Fibroblast of skin of abdomen (primary cell): ENCODE results near the gene OR4D11. TPM values are rescaled to one million over a fixed set of nuclear protein-coding genes. Genes with fewer than 3 reads are reported as not detected.
"Not testable (repeated sequence)": the region's sequence is repeated elsewhere in the genome, so short reads cannot be mapped to it uniquely, and the experiment has no call there.

Experiments
- DNase-seq: peaks from one replicate; pipeline ENCODE4 v3.0.0-alpha.2; 2013
- polyA plus RNA-seq, 2 experiments: library from polyadenylated mRNA; unstranded; fragments of 120-200 nt; gene quantifications; one replicate each; pipeline ENCODE4 v1.2.1, GENCODE V29; 2013; ENCODE audit not compliant: insufficient read length in 2 of 2

The OR4D11 gene
- polyA plus RNA-seq (2013, experiment 1 of 2; ENCODE audit: insufficient read length): not detected
- polyA plus RNA-seq (2013, experiment 2 of 2; ENCODE audit: insufficient read length): not detected

- DNase-seq: no peak
Observed at GRCh38 chr11:59503276-59503675, at the start of gene OR4D11. Gene OR4D11, plus strand, starts transcription at chr11:59503576. Its CDS starts 0 bp downstream, at chr11:59503576.

GRCh38 chr11:59456661-59457060 is 46.7 kb upstream of the OR4D11 start, which contains the start of gene OR4D6:
Gene OR4D6, plus strand, starts transcription at chr11:59456961. Its CDS starts 0 bp downstream, at chr11:59456961.
- DNase-seq: no peak

- no peak for DNase-seq
Observed at GRCh38 chr11:59459916-59460315, 43.5 kb upstream of the OR4D11 start.

GRCh38 chr11:59463190-59463641 is 40.2 kb upstream of the OR4D11 start:
- DNase-seq: no peak

GRCh38 chr11:59473015-59473414 is 30.4 kb upstream of the OR4D11 start, which contains the start of gene OR4D10:
Gene OR4D10, plus strand, starts transcription at chr11:59473315. Its CDS starts 4,115 bp downstream, at chr11:59477430.
- no peak for DNase-seq

- no peak for DNase-seq
Observed at GRCh38 chr11:59475176-59475575, 28.2 kb upstream of the OR4D11 start.

- DNase-seq: no peak
Observed at GRCh38 chr11:59479906-59480305, 23.5 kb upstream of the OR4D11 start.

- no peak for DNase-seq
Observed at GRCh38 chr11:59480359-59480758, 23.0 kb upstream of the OR4D11 start.

GRCh38 chr11:59501931-59502330 is 1.4 kb upstream of the OR4D11 start:
- DNase-seq: no peak

GRCh38 chr11:59510941-59511589 is 7.7 kb downstream of the OR4D11 start, which contains the start of gene OR4D9:
Gene OR4D9, plus strand, starts transcription at chr11:59511539. Its CDS starts 3,374 bp downstream, at chr11:59514913.
- no peak for DNase-seq

- DNase-seq: no peak
Observed at GRCh38 chr11:59511675-59512074, 8.3 kb downstream of the OR4D11 start.

GRCh38 chr11:59520139-59520538 is 16.8 kb downstream of the OR4D11 start:
- not testable (repeated sequence) for DNase-seq

GRCh38 chr11:59520741-59521140 is 17.4 kb downstream of the OR4D11 start:
- DNase-seq: no peak

GRCh38 chr11:59523541-59523940 is 20.2 kb downstream of the OR4D11 start:
- no peak for DNase-seq

- DNase-seq: no peak
Observed at GRCh38 chr11:59528711-59529110, 25.3 kb downstream of the OR4D11 start.

- DNase-seq: no peak
Observed at GRCh38 chr11:59532620-59533019, 29.2 kb downstream of the OR4D11 start.

- DNase-seq: no peak
Observed at GRCh38 chr11:59534676-59535075, 31.3 kb downstream of the OR4D11 start.

- no peak for DNase-seq
Observed at GRCh38 chr11:59542142-59542810, 38.9 kb downstream of the OR4D11 start.

GRCh38 chr11:59543713-59544112 is 40.3 kb downstream of the OR4D11 start:
- DNase-seq: not testable (repeated sequence)

GRCh38 chr11:59544869-59545178 is 41.4 kb downstream of the OR4D11 start:
- DNase-seq: no peak

- no peak for DNase-seq
Observed at GRCh38 chr11:59545179-59546020, 42.0 kb downstream of the OR4D11 start.

- DNase-seq: not testable (repeated sequence)
Observed at GRCh38 chr11:59547605-59548308, 44.4 kb downstream of the OR4D11 start.
